Memory B cell (primary cell): ENCODE data around the gene ADCK1.
"Not testable (repeated sequence)": the region's sequence is repeated elsewhere in the genome, so short reads cannot be mapped to it uniquely, and the experiment has no call there.

Source experiments
- ATAC-seq: fragments of 150-1000 bp; cut with Tn5 transposase; 2 replicates; pipeline ENCODE4 v1.10.0; 2021; ENCODE audit warnings: low read depth, mild to moderate bottlenecking, moderate library complexity
- DNase-seq, 2 donors: peaks; one replicate each; pipeline ENCODE4 v3.0.0; 2022; ENCODE audit warnings: low spot score in 2 of 2
- H3K27ac Mint-ChIP-seq: one replicate; pipeline ENCODE4 v1.8.0; 2022; ENCODE audit warnings: mild to moderate bottlenecking, moderate library complexity, mixed read lengths
- H3K27me3 Mint-ChIP-seq: one replicate; pipeline ENCODE4 v1.8.0; 2022; ENCODE audit warnings: mixed read lengths
- H3K36me3 Mint-ChIP-seq: one replicate; pipeline ENCODE4 v1.8.0; 2022; ENCODE audit warnings: mild to moderate bottlenecking, mixed read lengths
- H3K4me1 Mint-ChIP-seq: one replicate; pipeline ENCODE4 v1.8.0; 2022; ENCODE audit warnings: mixed read lengths
- H3K4me3 Mint-ChIP-seq: one replicate; pipeline ENCODE4 v1.8.0; 2022; ENCODE audit warnings: mild to moderate bottlenecking, moderate library complexity, mixed read lengths
- H3K9me3 Mint-ChIP-seq: one replicate; pipeline ENCODE4 v1.8.0; 2022; ENCODE audit warnings: mixed read lengths

The ADCK1 gene, protein sequence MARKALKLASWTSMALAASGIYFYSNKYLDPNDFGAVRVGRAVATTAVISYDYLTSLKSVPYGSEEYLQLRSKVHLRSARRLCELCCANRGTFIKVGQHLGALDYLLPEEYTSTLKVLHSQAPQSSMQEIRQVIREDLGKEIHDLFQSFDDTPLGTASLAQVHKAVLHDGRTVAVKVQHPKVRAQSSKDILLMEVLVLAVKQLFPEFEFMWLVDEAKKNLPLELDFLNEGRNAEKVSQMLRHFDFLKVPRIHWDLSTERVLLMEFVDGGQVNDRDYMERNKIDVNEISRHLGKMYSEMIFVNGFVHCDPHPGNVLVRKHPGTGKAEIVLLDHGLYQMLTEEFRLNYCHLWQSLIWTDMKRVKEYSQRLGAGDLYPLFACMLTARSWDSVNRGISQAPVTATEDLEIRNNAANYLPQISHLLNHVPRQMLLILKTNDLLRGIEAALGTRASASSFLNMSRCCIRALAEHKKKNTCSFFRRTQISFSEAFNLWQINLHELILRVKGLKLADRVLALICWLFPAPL

DNA sequence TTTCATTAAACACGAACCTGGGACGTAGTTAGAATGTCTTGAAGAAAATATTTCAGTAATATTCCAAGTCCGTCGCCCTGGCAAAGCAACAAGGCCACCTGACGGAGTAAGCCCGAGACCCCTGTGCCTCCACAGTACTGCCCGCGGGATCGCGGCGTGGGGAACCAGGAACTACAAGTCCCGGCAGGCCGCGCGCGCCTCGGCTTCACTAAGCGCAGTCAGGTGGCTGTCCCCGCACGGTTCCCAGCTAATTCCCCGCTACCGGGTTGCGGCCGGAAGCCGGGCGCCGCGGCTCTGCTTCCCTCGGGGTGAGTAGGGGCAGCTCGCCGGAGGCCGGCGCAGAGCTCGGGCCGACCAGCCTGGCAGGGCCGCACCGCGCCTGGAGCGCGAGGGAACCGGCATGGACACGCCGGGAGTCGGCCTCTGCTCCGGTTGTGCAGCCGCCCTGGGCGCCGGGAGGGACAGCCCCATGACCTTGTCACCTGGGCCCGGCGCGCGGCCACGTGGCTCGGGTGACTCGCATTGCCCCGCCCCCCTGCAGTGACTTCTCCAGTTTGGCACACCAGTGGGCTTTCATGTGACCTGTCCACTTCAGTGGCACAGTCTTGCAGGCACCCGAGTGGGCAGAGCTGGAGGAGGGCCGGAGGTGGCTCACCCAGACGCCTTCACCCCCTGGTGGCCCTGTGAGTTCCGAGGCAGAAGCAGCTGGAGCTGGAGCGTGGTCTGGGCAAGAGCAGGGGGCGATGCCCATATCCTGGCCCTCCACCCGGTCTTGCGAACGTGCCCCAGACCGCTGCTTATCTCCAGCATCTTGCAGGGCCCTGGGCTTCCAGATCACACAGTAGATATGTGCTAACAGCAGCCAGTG, at the start of gene ADCK1:
Gene ADCK1, plus strand, starts transcription at position 247 of the 868 bp plus-strand sequence. CDS start 18,870 bp downstream, outside the sequence.
- H3K27me3 Mint-ChIP-seq = no peaks in the 10 kb centered on the region
- DNase-seq (peak; percentile 72 to 86), ATAC-seq (peak; percentile 89)
- no peaks in the 10 kb centered on the region for H3K36me3 Mint-ChIP-seq
- peak within 1 kb of the TSS; percentile 87 for H3K4me3 Mint-ChIP-seq
- peak within 1 kb of the TSS; percentile 89 for H3K27ac Mint-ChIP-seq
- peaks cover 7% of the 10 kb centered on the region for H3K4me1 Mint-ChIP-seq
- H3K9me3 Mint-ChIP-seq = no peaks in the 10 kb centered on the region

DNA sequence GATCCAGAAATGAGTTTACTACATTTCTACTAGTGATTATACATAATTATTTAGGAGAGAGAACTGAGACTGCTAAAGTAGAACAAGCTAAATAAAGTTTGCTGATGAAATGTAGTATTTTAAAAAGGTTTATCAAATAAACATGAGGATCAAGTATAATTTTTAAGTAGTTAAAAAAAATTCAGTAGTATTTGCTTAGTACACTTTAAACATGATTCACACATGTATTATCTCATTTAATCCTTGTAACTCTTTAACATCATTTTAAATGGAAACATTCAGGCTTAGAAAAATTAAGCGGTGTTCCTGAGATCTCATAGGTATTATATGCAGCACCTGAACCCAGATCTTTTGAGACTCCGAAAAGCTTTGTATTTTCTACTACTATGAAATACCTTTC, 47.6 kb upstream of the ADCK1 start:
- peaks cover 11% of the 10 kb centered on the region for H3K4me1 Mint-ChIP-seq
- H3K36me3 Mint-ChIP-seq = peaks cover 26% of the 10 kb centered on the region
- H3K9me3 Mint-ChIP-seq = no peaks in the 10 kb centered on the region

DNA sequence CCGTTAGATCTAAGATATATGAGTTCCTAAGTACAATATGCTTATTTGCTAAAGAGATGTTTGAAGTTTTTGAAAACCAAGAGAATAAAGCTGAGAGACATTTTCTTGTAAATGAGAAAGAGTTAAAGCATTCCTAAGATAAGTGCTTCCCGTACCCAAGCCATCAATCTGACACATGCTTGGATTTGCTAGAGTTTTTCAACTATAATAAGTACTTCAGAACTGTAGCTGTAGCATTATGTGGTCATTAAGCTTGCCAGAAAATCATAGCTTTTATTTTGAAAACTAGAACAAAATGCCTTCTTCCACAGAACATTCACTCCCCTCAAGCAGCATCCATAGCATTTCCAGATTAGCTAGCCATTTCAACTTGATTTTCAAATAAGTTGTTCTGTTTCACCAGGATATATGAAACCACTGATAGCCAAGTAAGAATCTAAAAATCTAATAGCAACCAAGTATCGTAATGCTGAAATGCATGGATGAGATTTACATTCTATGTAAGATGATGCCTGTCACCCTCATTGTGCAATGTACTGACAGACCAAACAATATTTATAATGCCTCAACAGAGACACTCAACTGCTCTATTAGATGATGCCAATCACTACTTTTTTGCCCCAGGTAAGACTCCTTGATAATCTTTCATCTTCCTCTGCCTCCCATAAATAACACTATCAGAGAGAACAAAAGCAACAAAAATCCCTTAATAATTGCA, 47.0 kb upstream of the ADCK1 start:
- no peak overlapping the region for H3K4me3 Mint-ChIP-seq
- no peaks in the 10 kb centered on the region for H3K9me3 Mint-ChIP-seq
- no peak overlapping the region for H3K27ac Mint-ChIP-seq
- ATAC-seq = no peak
- DNase-seq = no peak
- H3K27me3 Mint-ChIP-seq = no peaks in the 10 kb centered on the region
- peaks cover 31% of the 10 kb centered on the region for H3K36me3 Mint-ChIP-seq
- H3K4me1 Mint-ChIP-seq = peaks cover 17% of the 10 kb centered on the region

More for the DNA sequence above, 47.6 kb upstream of the ADCK1 start:
- Mint-ChIP-seq H3K4me3 (no peak overlapping the region), H3K27me3 (no peaks in the 10 kb centered on the region), H3K27ac (no peak overlapping the region)
- DNase-seq (no peak), ATAC-seq (no peak)

DNA sequence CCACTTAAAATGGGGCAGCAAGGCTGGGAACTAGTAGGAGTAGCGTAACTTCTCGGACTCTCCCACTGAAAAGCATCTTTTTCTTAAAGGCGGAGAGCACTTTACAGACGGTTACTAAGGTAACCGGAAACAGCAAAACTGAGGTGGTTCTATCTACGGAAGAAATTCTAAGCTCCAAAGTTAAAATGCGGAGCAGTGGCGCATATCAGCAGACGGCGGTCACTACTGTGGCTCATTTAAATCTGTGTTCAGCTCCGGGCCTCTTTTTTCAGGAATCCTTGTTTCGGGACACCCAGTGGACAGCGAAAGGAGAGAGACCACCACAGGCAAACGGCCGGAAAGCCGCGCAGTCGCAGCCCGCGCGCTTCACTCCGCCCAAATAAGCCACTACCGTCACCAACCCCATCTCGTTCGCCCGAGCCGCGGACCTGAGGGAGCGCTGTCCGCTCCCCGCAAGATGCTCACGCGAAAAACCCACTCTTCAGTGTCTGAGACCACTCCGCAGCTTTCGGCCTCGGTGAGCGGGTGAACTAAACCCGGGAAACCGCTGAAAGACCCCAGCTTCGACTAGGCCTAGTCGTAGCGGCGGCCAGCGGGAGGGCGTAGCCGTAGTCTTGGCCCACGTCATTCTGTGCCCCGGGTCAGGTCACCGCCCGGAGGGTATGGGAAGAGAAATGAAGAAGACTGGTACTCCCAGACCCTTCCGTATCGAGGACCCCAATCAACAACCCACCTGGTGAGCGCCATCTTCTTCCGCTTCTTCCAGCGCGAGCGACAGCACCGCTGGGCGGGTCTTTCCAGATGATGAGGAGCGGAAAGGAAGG, 39.3 kb upstream of the ADCK1 start, which contains the start of gene SNW1:
Gene SNW1, minus strand, starts transcription at position 776 of the 824 bp plus-strand sequence. Its CDS starts 29 bp downstream, at position 747.
- Mint-ChIP-seq H3K4me3 (peak within 1 kb of the TSS; percentile 94), H3K4me1 (peaks cover 19% of the 10 kb centered on the region), H3K9me3 (no peaks in the 10 kb centered on the region), H3K36me3 (peaks cover 8% of the 10 kb centered on the region), H3K27me3 (no peaks in the 10 kb centered on the region), H3K27ac (peak within 1 kb of the TSS; percentile 97)
- DNase-seq (peak; percentile 76 to 90), ATAC-seq (peak; percentile 89)

DNA sequence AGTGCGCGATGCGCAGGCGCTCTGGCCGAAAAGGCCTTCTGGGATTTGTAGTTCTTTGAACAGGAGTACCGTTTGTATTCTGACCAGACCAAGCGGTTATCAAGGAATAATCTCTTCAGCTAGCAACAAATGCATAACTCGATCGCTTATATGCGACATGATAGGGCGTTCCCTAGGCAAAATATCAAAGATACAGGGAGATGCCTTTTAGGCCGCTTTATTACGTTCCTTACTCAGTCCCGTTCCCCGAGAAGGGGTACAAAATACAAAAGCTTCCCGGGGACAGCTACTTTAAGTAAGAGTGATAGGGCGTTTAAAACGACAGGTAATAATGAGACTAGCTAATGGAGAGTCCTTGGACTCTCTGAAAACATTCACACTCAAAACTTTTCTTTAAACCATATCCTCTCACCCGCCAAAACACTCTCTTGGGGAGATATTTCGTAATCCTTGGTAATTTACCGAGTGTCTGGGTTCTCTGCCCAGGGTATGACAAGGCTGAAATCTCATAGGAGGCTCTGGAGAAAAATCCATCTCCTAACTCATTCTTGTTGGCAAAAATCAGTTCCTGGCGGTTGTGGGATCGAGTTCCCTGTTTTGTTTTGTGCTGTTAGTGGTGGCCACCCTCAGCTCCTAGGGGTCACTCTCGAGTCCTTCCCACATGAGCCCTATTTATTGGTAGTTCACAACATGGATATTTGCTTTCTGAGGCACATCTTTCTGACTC, 38.5 kb upstream of the ADCK1 start:
- peak overlapping the region; percentile 94 for H3K4me3 Mint-ChIP-seq
- peak overlapping the region; percentile 97 for H3K27ac Mint-ChIP-seq
- no peaks in the 10 kb centered on the region for H3K27me3 Mint-ChIP-seq
- H3K36me3 Mint-ChIP-seq = peaks cover 7% of the 10 kb centered on the region
- no peaks in the 10 kb centered on the region for H3K9me3 Mint-ChIP-seq
- no peak for DNase-seq
- H3K4me1 Mint-ChIP-seq = peaks cover 19% of the 10 kb centered on the region
- peak; percentile 8 for ATAC-seq

DNA sequence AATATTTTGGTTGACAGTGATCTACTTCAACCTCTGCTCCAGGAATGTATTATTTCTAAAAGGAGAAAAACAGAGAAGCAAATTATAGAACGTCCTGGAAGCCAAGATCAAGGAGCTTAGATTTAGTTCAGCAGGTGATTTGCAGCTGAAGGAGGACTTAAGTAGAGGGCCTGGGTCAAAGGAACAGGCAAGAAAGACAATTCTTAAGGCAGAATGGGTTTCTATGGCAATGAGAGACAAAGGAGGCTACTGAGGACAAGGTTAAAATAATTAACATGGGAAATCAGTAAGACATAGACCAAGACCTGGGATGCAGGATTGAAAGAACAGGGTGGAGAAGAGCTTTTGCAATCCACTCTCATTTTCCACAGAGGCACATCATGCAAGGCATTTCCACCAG, 36.6 kb upstream of the ADCK1 start:
- H3K9me3 Mint-ChIP-seq = no peaks in the 10 kb centered on the region
- DNase-seq = no peak
- peaks cover 12% of the 10 kb centered on the region for H3K4me1 Mint-ChIP-seq
- H3K4me3 Mint-ChIP-seq = no peak overlapping the region
- H3K27ac Mint-ChIP-seq = no peak overlapping the region
- H3K27me3 Mint-ChIP-seq = no peaks in the 10 kb centered on the region
- no peak for ATAC-seq
- peaks cover 1% of the 10 kb centered on the region for H3K36me3 Mint-ChIP-seq

DNA sequence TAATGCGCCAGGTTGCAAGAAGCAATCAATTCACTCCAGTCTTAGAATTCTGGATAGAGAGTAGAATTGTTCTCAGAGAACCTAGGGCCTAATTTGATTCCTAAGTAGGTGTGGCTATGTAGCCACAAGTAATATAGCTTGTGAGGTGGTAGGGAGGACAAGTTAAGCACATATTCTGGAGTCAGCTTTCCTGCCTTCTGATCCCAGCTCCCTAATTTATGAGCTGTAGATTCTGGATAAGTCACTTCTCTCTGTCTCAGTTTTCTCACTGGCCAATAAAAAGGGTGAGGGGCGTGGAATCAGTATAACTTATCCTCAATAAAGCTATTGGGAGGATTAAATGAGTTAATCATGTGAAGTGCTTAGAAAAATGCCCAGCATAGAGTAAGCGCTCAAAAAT, 35.9 kb upstream of the ADCK1 start:
- Mint-ChIP-seq H3K27me3 (no peaks in the 10 kb centered on the region), H3K27ac (no peak overlapping the region), H3K4me1 (peaks cover 6% of the 10 kb centered on the region), H3K36me3 (peaks cover 1% of the 10 kb centered on the region), H3K9me3 (no peaks in the 10 kb centered on the region), H3K4me3 (no peak overlapping the region)
- DNase-seq (no peak), ATAC-seq (no peak)

DNA sequence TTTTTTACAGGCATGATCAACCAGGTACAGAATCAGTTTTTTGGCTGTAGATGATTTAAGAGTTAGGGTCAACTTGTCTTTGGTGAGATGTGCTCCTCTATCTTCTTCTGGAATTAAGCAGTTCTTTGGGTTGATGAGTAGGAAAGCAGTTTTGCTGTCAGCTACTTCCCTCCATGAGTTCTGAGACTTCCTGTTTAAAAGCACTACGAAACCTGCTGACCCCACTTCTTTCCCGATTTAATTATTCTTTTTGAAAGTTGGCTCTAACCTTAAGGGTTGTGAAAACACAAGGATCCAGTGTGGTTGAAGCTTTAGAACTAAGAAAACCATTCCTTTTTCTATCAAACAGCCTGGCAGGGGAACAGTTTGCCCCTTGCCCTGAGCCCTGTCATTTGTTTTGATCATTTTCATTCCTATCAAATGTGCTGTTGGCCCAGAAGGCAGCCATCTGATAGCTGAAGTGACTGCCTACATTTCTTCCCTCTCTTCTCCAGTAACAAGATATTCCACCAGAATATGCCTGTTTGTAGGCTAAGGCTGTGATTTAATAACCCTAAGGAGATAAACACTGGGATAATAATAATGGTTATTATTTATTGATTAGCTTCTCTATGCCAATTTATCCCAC, 31.4 kb upstream of the ADCK1 start:
- H3K27me3 Mint-ChIP-seq, H3K9me3 Mint-ChIP-seq, H3K4me1 Mint-ChIP-seq, ATAC-seq, H3K36me3 Mint-ChIP-seq, H3K27ac Mint-ChIP-seq, DNase-seq, H3K4me3 Mint-ChIP-seq: not testable (repeated sequence)

DNA sequence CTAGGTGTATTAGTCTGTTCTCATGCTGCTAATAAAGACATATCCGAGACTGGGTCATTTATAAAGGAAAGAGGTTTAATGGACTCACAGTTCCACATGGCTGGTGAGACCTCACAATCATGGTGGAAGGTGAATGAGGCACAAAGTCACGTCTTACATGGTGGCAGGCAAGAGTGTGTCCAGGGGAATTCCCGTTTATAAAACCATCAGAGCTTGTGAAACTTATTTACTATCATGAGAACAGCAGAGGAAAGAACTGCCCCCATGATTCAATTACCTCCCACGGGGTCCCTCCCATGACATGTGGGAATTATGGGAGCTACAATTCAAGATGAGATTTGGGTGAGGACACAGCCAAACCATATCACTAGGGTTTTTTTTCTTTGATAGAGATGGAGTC, 25.9 kb upstream of the ADCK1 start:
- not testable (repeated sequence) for DNase-seq, H3K4me1 Mint-ChIP-seq, H3K27me3 Mint-ChIP-seq, H3K4me3 Mint-ChIP-seq, H3K36me3 Mint-ChIP-seq, ATAC-seq, H3K9me3 Mint-ChIP-seq, H3K27ac Mint-ChIP-seq

DNA sequence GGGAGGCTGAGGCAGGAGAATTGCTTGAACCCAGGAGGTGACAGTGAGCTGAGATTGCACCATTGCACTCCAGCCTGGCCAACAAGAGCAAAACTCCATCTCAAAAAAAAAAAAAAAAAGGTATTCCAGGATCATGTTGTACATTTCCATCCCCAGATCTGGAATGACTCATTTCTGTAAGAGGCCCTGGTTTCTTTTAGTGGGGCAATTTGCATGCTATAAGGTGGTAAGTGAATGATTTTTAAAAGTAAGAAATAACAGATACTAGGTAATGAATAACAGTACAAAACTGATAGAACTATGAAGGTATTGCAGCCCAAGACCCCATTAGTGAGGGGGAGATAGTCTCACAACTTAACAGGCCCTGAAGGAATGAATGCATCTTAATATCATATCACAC, 17.7 kb upstream of the ADCK1 start:
- ATAC-seq = no peak
- H3K4me3 Mint-ChIP-seq = no peak overlapping the region

DNA sequence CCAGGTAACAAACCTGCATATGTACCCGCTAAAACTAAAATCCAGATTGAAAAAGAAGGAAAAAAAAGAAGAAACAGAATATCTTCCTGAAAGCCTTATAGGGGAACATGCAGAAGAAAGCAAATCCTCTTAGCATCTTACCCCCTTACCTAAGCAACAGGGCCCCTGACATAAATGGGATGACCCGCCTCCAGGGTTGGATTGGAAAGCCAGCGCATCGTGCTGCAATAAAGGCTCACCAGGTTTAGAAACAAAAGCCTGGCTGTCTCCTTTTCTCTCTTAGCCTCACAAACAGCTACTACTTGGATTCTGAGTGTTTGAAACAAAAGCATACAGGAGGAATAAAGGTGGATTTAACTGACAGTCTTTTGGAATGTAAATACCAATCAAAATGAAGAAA, 13.8 kb upstream of the ADCK1 start:
- no peak for DNase-seq
- ATAC-seq = no peak
- Mint-ChIP-seq H3K4me1 (no peaks in the 10 kb centered on the region), H3K9me3 (no peaks in the 10 kb centered on the region), H3K27ac (no peak overlapping the region), H3K4me3 (no peak overlapping the region), H3K27me3 (peaks cover 6% of the 10 kb centered on the region), H3K36me3 (peaks cover 2% of the 10 kb centered on the region)

More for the DNA sequence above, 17.7 kb upstream of the ADCK1 start:
- H3K36me3 Mint-ChIP-seq = peaks cover 2% of the 10 kb centered on the region
- H3K9me3 Mint-ChIP-seq = no peaks in the 10 kb centered on the region
- no peak overlapping the region for H3K27ac Mint-ChIP-seq
- no peaks in the 10 kb centered on the region for H3K27me3 Mint-ChIP-seq
- no peaks in the 10 kb centered on the region for H3K4me1 Mint-ChIP-seq
- no peak for DNase-seq

DNA sequence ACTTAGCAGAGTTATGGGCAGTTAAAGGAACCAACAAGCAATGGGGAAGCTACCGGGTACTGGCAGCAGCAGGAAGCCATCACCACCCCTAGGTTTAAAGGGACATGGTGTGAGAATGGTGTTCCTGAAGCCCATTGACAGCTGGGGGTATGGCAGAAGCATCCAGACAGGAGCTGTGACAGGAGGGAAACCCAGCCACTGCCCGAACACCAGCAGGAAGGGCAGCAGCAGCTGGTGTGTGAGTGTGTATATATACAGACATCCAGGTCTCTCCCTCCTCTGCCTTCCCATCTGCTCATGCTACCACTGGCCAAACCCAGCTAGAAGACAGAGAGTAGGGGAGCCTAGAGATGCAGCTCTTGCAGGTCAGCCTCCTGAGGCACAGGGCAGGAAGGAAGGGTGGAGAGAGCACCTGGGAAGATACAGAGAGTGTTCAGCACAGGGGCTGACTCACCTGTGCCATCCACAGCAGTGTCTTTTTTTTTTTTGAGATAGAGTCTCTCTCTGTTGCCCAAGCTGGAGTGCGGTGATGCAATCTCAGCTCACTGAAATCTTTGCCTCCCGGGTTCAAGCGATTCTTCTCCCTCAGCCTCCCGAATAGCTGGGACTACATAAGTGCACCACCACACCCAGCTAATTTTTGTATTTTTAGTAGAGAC, 9.2 kb upstream of the ADCK1 start:
- Mint-ChIP-seq H3K4me3 (no peak overlapping the region), H3K36me3 (no peaks in the 10 kb centered on the region), H3K9me3 (no peaks in the 10 kb centered on the region), H3K4me1 (no peaks in the 10 kb centered on the region), H3K27ac (no peak overlapping the region), H3K27me3 (peaks cover 6% of the 10 kb centered on the region)
- ATAC-seq (no peak), DNase-seq (no peak)
